Measurements from ENCODE around the gene PEX5L. TPM values are rescaled to one million over a fixed set of nuclear protein-coding genes. Genes with fewer than 3 reads are reported as not detected.
A peak's percentile ranks its signal among the peaks of the same experiment; 100 is the strongest.

Gene PEX5L
- total RNA-seq, 6 experiments from 2014 or later: not detected

GRCh38 chr3:179822296-179822695, 214.4 kb downstream of the PEX5L start:
- Histone ChIP-seq H3K4me3 (no peak overlapping the region), H3K36me3 (no peaks in the 10 kb centered on the region), H3K4me1 (no peaks in the 10 kb centered on the region), H3K27ac (no peak overlapping the region), H3K27me3 (no peaks in the 10 kb centered on the region), H3K9me3 (no peaks in the 10 kb centered on the region)
- WGBS (ENCODE audit: insufficient coverage, low coverage, low lambda C conversion rate, missing lambda C conversion rate): 55% methylated on average over 3 of the region's 3 CpGs
- DNase-seq (no peak), ATAC-seq (no peak)
- intact Hi-C loops (cut with DNase I): no loop called here
- TF ChIP-seq POLR2A (IDR thresholded peaks at IDR 0.05) (no peak), CTCF (IDR thresholded peaks at IDR 0.05) (no peak)

GRCh38 chr3:179819379-179819778, 217.4 kb downstream of the PEX5L start:
- Histone ChIP-seq H3K27me3 (no peaks in the 10 kb centered on the region), H3K9me3 (no peaks in the 10 kb centered on the region), H3K27ac (no peak overlapping the region), H3K36me3 (no peaks in the 10 kb centered on the region), H3K4me1 (no peaks in the 10 kb centered on the region), H3K4me3 (no peak overlapping the region)
- WGBS (ENCODE audit: insufficient coverage, low coverage, low lambda C conversion rate, missing lambda C conversion rate): 70% methylated on average over 3 of the region's 3 CpGs
- DNase-seq (no peak), ATAC-seq (no peak)
- intact Hi-C loops (cut with DNase I): no loop called here
- TF ChIP-seq POLR2A (IDR thresholded peaks at IDR 0.05) (no peak), CTCF (IDR thresholded peaks at IDR 0.05) (no peak)

- Histone ChIP-seq H3K4me3 (no peak overlapping the region), H3K4me1 (no peaks in the 10 kb centered on the region), H3K36me3 (no peaks in the 10 kb centered on the region), H3K27ac (no peak overlapping the region), H3K27me3 (no peaks in the 10 kb centered on the region), H3K9me3 (no peaks in the 10 kb centered on the region)
- ATAC-seq (no peak), DNase-seq (no peak)
- TF ChIP-seq POLR2A (IDR thresholded peaks at IDR 0.05) (no peak), CTCF (IDR thresholded peaks at IDR 0.05) (no peak)
- intact Hi-C loops (cut with DNase I): no loop called here
- WGBS (ENCODE audit: insufficient coverage, low coverage, low lambda C conversion rate, missing lambda C conversion rate): 60% methylated on average over 3 of the region's 3 CpGs
Measured at GRCh38 chr3:179812096-179812382, 224.7 kb downstream of the PEX5L start.

- intact Hi-C loops (cut with DNase I): no loop called here
Measured at GRCh38 chr3:179811321-179812095, 225.2 kb downstream of the PEX5L start.

More at GRCh38 chr3:179811321-179812095, 225.2 kb downstream of the PEX5L start:
- Histone ChIP-seq H3K27me3 (no peaks in the 10 kb centered on the region), H3K27ac (no peak overlapping the region), H3K9me3 (no peaks in the 10 kb centered on the region), H3K36me3 (no peaks in the 10 kb centered on the region), H3K4me3 (no peak overlapping the region), H3K4me1 (no peaks in the 10 kb centered on the region)
- WGBS (ENCODE audit: insufficient coverage, low coverage, low lambda C conversion rate, missing lambda C conversion rate): 14% methylated on average over 9 of the region's 9 CpGs
- peak; percentile 69 to 90 (median 78) for ATAC-seq
- no peak for DNase-seq
- TF ChIP-seq CTCF (IDR thresholded peaks at IDR 0.05) (peak; percentile 47 to 68 (median 52)), POLR2A (IDR thresholded peaks at IDR 0.05) (no peak)
